Measurements from ENCODE around the gene WRAP73. TPM values are rescaled to one million over a fixed set of nuclear protein-coding genes. Genes with fewer than 3 reads are reported as not detected.

The WRAP73 gene
- polyA plus RNA-seq, 3 donors, result 26.1 to 64.9 (median 33.2) TPM

DNA sequence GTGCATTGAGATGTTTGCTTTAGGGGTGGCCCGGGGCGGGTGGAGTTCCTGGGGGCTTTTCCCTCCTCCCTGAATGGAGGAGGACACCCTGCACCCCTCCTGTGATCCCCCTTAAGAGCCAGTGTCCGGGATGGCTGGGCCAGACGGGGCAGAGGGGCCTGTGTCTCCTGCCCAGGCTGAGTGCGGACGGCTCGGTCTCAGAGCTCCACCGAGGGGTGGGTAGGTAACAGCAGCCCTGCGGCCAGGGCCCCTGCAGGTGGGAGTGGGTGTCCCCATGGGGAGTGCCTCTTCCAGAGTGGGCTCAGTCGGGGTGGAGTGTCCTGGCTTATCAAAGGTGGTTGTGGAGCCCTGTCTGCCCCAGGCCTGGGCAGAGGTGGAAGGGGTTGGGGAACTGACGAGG lies 25.5 kb upstream of the WRAP73 start:
- H4K20me1 ChIP-seq (ENCODE audit: insufficient read depth, low read length), result no peaks in the 10 kb centered on the region
- H3K79me2 ChIP-seq (ENCODE audit: insufficient read depth, low read length), result no peaks in the 10 kb centered on the region
- peaks cover 49 to 62% of the 10 kb centered on the region in 2 donors for H3K4me1 ChIP-seq (ENCODE audit: control insufficient read depth in 1 of 2, insufficient read depth in 2 of 2, low read length in 2 of 2)
- TF ChIP-seq, protein P1, sequence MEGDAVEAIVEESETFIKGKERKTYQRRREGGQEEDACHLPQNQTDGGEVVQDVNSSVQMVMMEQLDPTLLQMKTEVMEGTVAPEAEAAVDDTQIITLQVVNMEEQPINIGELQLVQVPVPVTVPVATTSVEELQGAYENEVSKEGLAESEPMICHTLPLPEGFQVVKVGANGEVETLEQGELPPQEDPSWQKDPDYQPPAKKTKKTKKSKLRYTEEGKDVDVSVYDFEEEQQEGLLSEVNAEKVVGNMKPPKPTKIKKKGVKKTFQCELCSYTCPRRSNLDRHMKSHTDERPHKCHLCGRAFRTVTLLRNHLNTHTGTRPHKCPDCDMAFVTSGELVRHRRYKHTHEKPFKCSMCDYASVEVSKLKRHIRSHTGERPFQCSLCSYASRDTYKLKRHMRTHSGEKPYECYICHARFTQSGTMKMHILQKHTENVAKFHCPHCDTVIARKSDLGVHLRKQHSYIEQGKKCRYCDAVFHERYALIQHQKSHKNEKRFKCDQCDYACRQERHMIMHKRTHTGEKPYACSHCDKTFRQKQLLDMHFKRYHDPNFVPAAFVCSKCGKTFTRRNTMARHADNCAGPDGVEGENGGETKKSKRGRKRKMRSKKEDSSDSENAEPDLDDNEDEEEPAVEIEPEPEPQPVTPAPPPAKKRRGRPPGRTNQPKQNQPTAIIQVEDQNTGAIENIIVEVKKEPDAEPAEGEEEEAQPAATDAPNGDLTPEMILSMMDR (IDR thresholded peaks at IDR 0.05), result no peak
- H2AFZ ChIP-seq (ENCODE audit: insufficient read depth, low read depth, low read length, poor library complexity, severe bottlenecking), result no peak overlapping the region
- no peak for DNase-seq
- intact Hi-C loops (cut with micrococcal nuclease), result no loop called here
- Mint-ChIP-seq H3K4me1 (peaks cover 70% of the 10 kb centered on the region), H3K27ac (peak overlapping the region in 2 of 7 donors; percentile 30 to 46), H3K36me3 (peaks cover 0 to 3% of the 10 kb centered on the region in 2 donors), H3K27me3 (ENCODE audit: low read depth in 3 of 3) (peaks cover 0 to 20% (median 10%) of the 10 kb centered on the region in 3 donors), H3K9me3 (peaks cover 0 to 3% (median 0%) of the 10 kb centered on the region in 7 donors), H3K4me3 (no peak overlapping the region)
- no peak overlapping the region for H3K27ac ChIP-seq (ENCODE audit: low read depth in 1 of 2, low read length in 2 of 2)
- no peak overlapping the region for H3K9ac ChIP-seq (ENCODE audit: insufficient read depth, low read length, poor library complexity, severe bottlenecking)
- H3K9me3 ChIP-seq (replicated peaks in 1 of 2; ENCODE audit: control insufficient read depth in 1 of 2, insufficient read depth in 1 of 2, low read length in 2 of 2), result no peaks in the 10 kb centered on the region
- no peak overlapping the region for H3K4me3 ChIP-seq (replicated peaks in 1 of 3; ENCODE audit: low read depth in 2 of 3, low read length in 3 of 3)
- no peaks in the 10 kb centered on the region for H3K27me3 ChIP-seq (ENCODE audit: control insufficient read depth in 2 of 2, insufficient read depth in 2 of 2, low read length in 2 of 2)
- H3K4me2 ChIP-seq (replicated peaks; ENCODE audit: extremely low read depth, low read length, poor library complexity, severe bottlenecking), result no peak overlapping the region
- no peaks in the 10 kb centered on the region for H3K36me3 ChIP-seq (replicated peaks in 1 of 2; ENCODE audit: control insufficient read depth in 1 of 2, insufficient read depth in 2 of 2, low read length in 2 of 2)
- 89% methylated on average over 9 of the region's 11 CpGs for WGBS (ENCODE audit: insufficient coverage)

DNA sequence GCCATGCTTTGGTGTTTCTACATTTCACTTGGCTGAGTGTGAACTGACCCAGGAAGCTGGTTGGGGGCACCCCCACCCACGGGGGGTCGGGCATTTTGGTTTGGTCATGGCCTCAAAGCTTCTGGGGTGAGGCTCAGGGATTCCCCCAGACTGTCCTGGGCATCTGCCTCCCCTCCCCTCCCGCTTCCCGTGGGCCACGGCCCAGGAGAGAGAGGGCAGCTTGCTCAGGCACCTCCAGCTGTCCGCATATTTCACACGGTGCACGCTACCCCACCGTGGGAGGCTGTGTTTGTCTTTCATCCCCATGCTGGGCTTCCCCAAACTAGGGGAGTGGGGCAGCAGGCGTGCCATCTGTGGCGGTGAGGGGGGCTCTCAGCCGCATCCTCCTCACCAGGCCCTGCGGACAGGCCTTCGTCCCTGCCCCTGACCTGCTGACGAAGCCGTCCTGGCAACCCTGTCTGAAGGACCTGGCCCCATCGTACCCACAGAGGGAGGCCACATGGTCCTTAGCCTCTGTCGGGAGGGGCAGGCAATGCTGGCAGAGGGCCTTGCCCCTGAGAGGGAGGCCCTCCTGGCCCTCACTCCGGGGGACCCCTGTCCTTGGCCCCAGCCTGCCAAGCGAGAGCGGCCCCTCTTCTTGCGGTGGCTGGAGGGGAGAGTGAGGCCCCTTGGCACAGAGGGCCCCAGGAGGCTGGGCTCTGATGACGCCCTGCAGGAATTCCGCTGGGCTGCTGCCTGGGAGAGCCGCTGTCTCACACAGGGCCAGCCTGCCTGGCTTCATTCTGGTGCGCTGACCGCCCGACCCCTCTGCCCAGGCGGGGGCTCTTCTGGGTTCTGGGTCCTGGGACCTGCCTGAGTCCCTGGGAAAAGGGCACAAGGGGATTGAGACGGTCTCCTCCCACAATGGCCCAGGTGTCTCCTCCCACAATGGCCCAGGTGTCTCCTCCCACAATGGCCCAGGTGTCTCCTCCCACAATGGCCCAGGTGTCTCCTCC lies 24.5 kb upstream of the WRAP73 start:
- WGBS (ENCODE audit: insufficient coverage), result 86% methylated on average over 24 of the region's 30 CpGs

More for the DNA sequence above, 24.5 kb upstream of the WRAP73 start:
- H3K9me3 Mint-ChIP-seq, result no peaks in the 10 kb centered on the region
- Histone ChIP-seq H3K9ac (ENCODE audit: insufficient read depth, low read length, poor library complexity, severe bottlenecking) (no peak overlapping the region), H3K4me1 (ENCODE audit: control insufficient read depth in 1 of 2, insufficient read depth in 2 of 2, low read length in 2 of 2) (peaks cover 42 to 57% of the 10 kb centered on the region in 2 donors), H3K27ac (ENCODE audit: low read depth in 1 of 2, low read length in 2 of 2) (no peak overlapping the region), H3K9me3 (replicated peaks in 1 of 2; ENCODE audit: control insufficient read depth in 1 of 2, insufficient read depth in 1 of 2, low read length in 2 of 2) (no peaks in the 10 kb centered on the region), H2AFZ (ENCODE audit: insufficient read depth, low read depth, low read length, poor library complexity, severe bottlenecking) (no peak overlapping the region), H3K4me2 (replicated peaks; ENCODE audit: extremely low read depth, low read length, poor library complexity, severe bottlenecking) (no peak overlapping the region), H3K36me3 (replicated peaks in 1 of 2; ENCODE audit: control insufficient read depth in 1 of 2, insufficient read depth in 2 of 2, low read length in 2 of 2) (no peaks in the 10 kb centered on the region), H3K4me3 (replicated peaks in 1 of 3; ENCODE audit: low read depth in 2 of 3, low read length in 3 of 3) (no peak overlapping the region), H3K27me3 (ENCODE audit: control insufficient read depth in 2 of 2, insufficient read depth in 2 of 2, low read length in 2 of 2) (peaks cover 0 to 2% of the 10 kb centered on the region in 2 donors), H4K20me1 (ENCODE audit: insufficient read depth, low read length) (no peaks in the 10 kb centered on the region), H3K79me2 (ENCODE audit: insufficient read depth, low read length) (no peaks in the 10 kb centered on the region)
- no peak overlapping the region for H3K27ac Mint-ChIP-seq
- TF ChIP-seq, protein P1 (IDR thresholded peaks at IDR 0.05), result no peak
- intact Hi-C loops (cut with micrococcal nuclease), result no loop called here
- peaks cover 59% of the 10 kb centered on the region for H3K4me1 Mint-ChIP-seq
- no peak overlapping the region for H3K4me3 Mint-ChIP-seq
- H3K36me3 Mint-ChIP-seq, result peaks cover 0 to 3% of the 10 kb centered on the region in 2 donors
- peaks cover 0 to 17% (median 4%) of the 10 kb centered on the region in 3 donors for H3K27me3 Mint-ChIP-seq (ENCODE audit: low read depth in 3 of 3)
- no peak for DNase-seq

Measured in CD14-positive monocyte (primary cell).